Fibroblast of lung (primary cell): ENCODE results near the gene DRC7.

Experiments used
- EZH2 ChIP-seq: IDR thresholded peaks from 2 replicates; pipeline ENCODE4 v1.5.1; 2012; ENCODE audit warnings: low read length, control low read depth, mild to moderate bottlenecking; ENCODE audit errors: missing control alignments
- TF ChIP-seq, protein P1 (sequence below), 2 donors: IDR thresholded peaks in 1 of 2; conservative IDR thresholded peaks in 1 of 2; 1 replicate in 1 of 2; 2 replicates in 1 of 2; pipeline ENCODE4 v1.5.1; 2011 to 2012; ENCODE audit warnings: low read length in 2 of 2, control low read depth in 1 of 2, inconsistent platforms in 1 of 2, low read depth in 1 of 2, mild to moderate bottlenecking in 1 of 2

GRCh38 chr16:57672824-57673223, 21.8 kb upstream of the DRC7 start:
- TF ChIP-seq, protein P1, sequence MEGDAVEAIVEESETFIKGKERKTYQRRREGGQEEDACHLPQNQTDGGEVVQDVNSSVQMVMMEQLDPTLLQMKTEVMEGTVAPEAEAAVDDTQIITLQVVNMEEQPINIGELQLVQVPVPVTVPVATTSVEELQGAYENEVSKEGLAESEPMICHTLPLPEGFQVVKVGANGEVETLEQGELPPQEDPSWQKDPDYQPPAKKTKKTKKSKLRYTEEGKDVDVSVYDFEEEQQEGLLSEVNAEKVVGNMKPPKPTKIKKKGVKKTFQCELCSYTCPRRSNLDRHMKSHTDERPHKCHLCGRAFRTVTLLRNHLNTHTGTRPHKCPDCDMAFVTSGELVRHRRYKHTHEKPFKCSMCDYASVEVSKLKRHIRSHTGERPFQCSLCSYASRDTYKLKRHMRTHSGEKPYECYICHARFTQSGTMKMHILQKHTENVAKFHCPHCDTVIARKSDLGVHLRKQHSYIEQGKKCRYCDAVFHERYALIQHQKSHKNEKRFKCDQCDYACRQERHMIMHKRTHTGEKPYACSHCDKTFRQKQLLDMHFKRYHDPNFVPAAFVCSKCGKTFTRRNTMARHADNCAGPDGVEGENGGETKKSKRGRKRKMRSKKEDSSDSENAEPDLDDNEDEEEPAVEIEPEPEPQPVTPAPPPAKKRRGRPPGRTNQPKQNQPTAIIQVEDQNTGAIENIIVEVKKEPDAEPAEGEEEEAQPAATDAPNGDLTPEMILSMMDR (conservative IDR thresholded peaks at IDR 0.05 in 1 of 2, IDR thresholded peaks at IDR 0.05 in 1 of 2; ENCODE audit: low read depth in 1 of 2, low read length in 2 of 2) = no peak
- no peak for TF ChIP-seq EZH2
